Endothelial cell of umbilical vein (primary cell): ENCODE data around the gene DUSP16. TPM values are rescaled to one million over a fixed set of nuclear protein-coding genes. Genes with fewer than 3 reads are reported as not detected.

ENCODE experiments used
- BruUV-seq: library from RNA; stranded (reverse); fragments of 400-500 nt; replicated peaks from 2 replicates; lab custom pipeline; 2021; lab: Mats Ljungman, UMichigan
- CTCF ChIA-PET: fragments of 300-600, 350-600 bp; sonication (Branson Sonifier 250); formaldehyde crosslinking; loops from one replicate; lab custom pipeline; 2021; ENCODE audit warnings: antibody characterized with exemption, inconsistent platforms; lab: Charles Lee
- POLR2A ChIA-PET: fragments of 300-600, 350-600 bp; sonication (Branson Sonifier 250); formaldehyde crosslinking; loops from one replicate; lab custom pipeline; 2021; ENCODE audit warnings: antibody characterized with exemption, inconsistent platforms; lab: Charles Lee
- DNase-seq: peaks from one replicate; pipeline ENCODE4 v3.0.0-alpha.2; 2011; ENCODE audit warnings: low read depth, low spot score
- FAIRE-seq: peaks from 2 replicates; lab custom pipeline; 2011; peaks lifted over from hg19 to GRCh38; lab: Jason Lieb, UNC
- H2AFZ ChIP-seq: 2 replicates; pipeline ENCODE4 v1.6.0; 2012; ENCODE audit warnings: low read depth, low read length, control low read depth, inconsistent platforms
- H3K27ac ChIP-seq: 2 replicates; pipeline ENCODE4 v1.5.1; 2011; ENCODE audit warnings: low read depth, mild to moderate bottlenecking, control low read depth, low read length, moderate library complexity; ENCODE audit not compliant: insufficient read depth
- H3K27me3 ChIP-seq, 2 experiments: 2 replicates each; pipeline versions ENCODE4 v1.6.0 to v1.6.1; 2011; ENCODE audit warnings: low read length in 2 of 2, mixed read lengths in 1 of 2; ENCODE audit not compliant: control insufficient read depth in 2 of 2, insufficient read depth in 2 of 2
- H3K36me3 ChIP-seq, 2 experiments: 2 replicates in 1 of 2; 3 replicates in 1 of 2; pipeline ENCODE4 v1.5.1; 2011; ENCODE audit warnings: low read length in 2 of 2, mild to moderate bottlenecking in 1 of 2, moderate library complexity in 1 of 2; ENCODE audit not compliant: control insufficient read depth in 2 of 2, insufficient read depth in 2 of 2; ENCODE audit errors: extremely low read depth in 1 of 2
- H3K4me1 ChIP-seq: 3 replicates; pipeline ENCODE4 v1.5.1; 2011; ENCODE audit warnings: mild to moderate bottlenecking, low read length; ENCODE audit not compliant: control insufficient read depth, insufficient read depth; ENCODE audit errors: extremely low read depth
- H3K4me2 ChIP-seq: 2 replicates; pipeline ENCODE4 v1.6.1; 2011; ENCODE audit warnings: low read length, control low read depth, mixed read lengths; ENCODE audit not compliant: insufficient read depth
- H3K4me3 ChIP-seq, 3 experiments: fragments of 200-600 bp in 1 of 3; sonication (generic), shearing (Covaris generic) in 1 of 3; replicated peaks in 1 of 3; 2 replicates each; pipeline ENCODE4 v1.5.1; 2011 to 2016; ENCODE audit warnings: control low read depth in 3 of 3, low read length in 3 of 3, mild to moderate bottlenecking in 2 of 3, inconsistent platforms in 1 of 3, low read depth in 1 of 3, moderate library complexity in 1 of 3; ENCODE audit not compliant: insufficient read depth in 1 of 3
- H3K79me2 ChIP-seq: 2 replicates; pipeline ENCODE4 v1.6.0; 2012; ENCODE audit warnings: low read length, inconsistent platforms; ENCODE audit not compliant: control insufficient read depth, insufficient read depth
- H3K9ac ChIP-seq: replicated peaks from 2 replicates; pipeline ENCODE3; 2011; ENCODE audit warnings: low read length, control low read depth; ENCODE audit not compliant: insufficient read depth; ENCODE audit errors: extremely low read depth
- H3K9me1 ChIP-seq: replicated peaks from 3 replicates; pipeline ENCODE4 v1.6.0; 2011; ENCODE audit warnings: mild to moderate bottlenecking, low read length; ENCODE audit not compliant: control insufficient read depth, insufficient read depth; ENCODE audit errors: extremely low read depth
- H3K9me3 ChIP-seq: replicated peaks from 2 replicates; pipeline ENCODE4 v1.5.1; 2012; ENCODE audit warnings: low read length, inconsistent platforms; ENCODE audit not compliant: control insufficient read depth, insufficient read depth
- H4K20me1 ChIP-seq: replicated peaks from 2 replicates; pipeline ENCODE3; 2011; ENCODE audit warnings: mild to moderate bottlenecking, low read length; ENCODE audit not compliant: control insufficient read depth, insufficient read depth; ENCODE audit errors: extremely low read depth
- EZH2 ChIP-seq: IDR thresholded peaks from 2 replicates; pipeline ENCODE4 v1.6.1; 2012; ENCODE audit warnings: borderline replicate concordance, low read depth, mild to moderate bottlenecking, moderate library complexity, low read length, inconsistent platforms; ENCODE audit not compliant: severe bottlenecking
- FOS ChIP-seq: IDR thresholded peaks from 2 replicates; pipeline ENCODE4 v1.6.1; 2011; ENCODE audit warnings: mild to moderate bottlenecking, low read length, moderate library complexity, borderline replicate concordance; ENCODE audit not compliant: insufficient read depth
- GATA2 ChIP-seq: IDR thresholded peaks from 2 replicates; pipeline ENCODE4 v1.7.0; 2011; ENCODE audit warnings: low read depth, mild to moderate bottlenecking, moderate library complexity, mixed read lengths, low read length; ENCODE audit not compliant: insufficient read length, insufficient read depth
- JUN ChIP-seq: IDR thresholded peaks from 2 replicates; pipeline ENCODE4 v1.6.1; 2011; ENCODE audit warnings: borderline replicate concordance, low read depth; ENCODE audit not compliant: insufficient read length, insufficient read depth
- MYC ChIP-seq: IDR thresholded peaks from one replicate; pipeline ENCODE4 v1.6.1; 2011; ENCODE audit warnings: mild to moderate bottlenecking, low read depth, low read length
- POLR2A ChIP-seq: IDR thresholded peaks from 2 replicates; pipeline ENCODE4 v1.6.1; 2012; ENCODE audit warnings: low read depth, mild to moderate bottlenecking, control low read depth, low read length
- POLR2AphosphoS5 ChIP-seq: IDR thresholded peaks from 2 replicates; pipeline ENCODE4 v1.6.1; 2012; ENCODE audit warnings: low read depth, mild to moderate bottlenecking, control low read depth, low read length, moderate library complexity; ENCODE audit not compliant: insufficient read depth
- dilution Hi-C: fragments of 300-500 bp; cut with MboI; formaldehyde crosslinking; loops from one replicate; pipeline ENCODE4 v1.15.0; 2019; ENCODE audit warnings: low sequenced_read_pairs; ENCODE audit not compliant: extremely low pct_ligation_motif_present
- intact Hi-C: fragments of 100-400 bp; cut with micrococcal nuclease; formaldehyde crosslinking; loops from one replicate; pipeline ENCODE4 v1.10.0; 2022
- polyA plus RNA-seq, 4 experiments: library from polyadenylated mRNA; depleted of rRNA in 3 of 4; stranded (reverse) in 3 of 4; unstranded in 1 of 4; fragments of >200 nt; gene quantifications; 2 replicates each; pipeline versions ENCODE4 v1.2.1 to v1.2.3, GENCODE V29; 2011 to 2012; ENCODE audit warnings: missing spikeins in 1 of 4
- total RNA-seq: library from RNA; stranded (reverse); gene quantifications from 2 replicates; pipeline ENCODE4 v1.2.3, GENCODE V29; 2021
- TF ChIP-seq, protein P1 (sequence below): IDR thresholded peaks from 2 replicates; pipeline ENCODE4 v1.6.1; 2011; ENCODE audit not compliant: insufficient read depth, insufficient read length
- TF ChIP-seq, protein P2 (sequence below), 2 donors: IDR thresholded peaks; 1 replicate in 1 of 2; 2 replicates in 1 of 2; pipeline ENCODE4 v1.5.1; 2011; ENCODE audit warnings: low read length in 2 of 2, mild to moderate bottlenecking in 2 of 2, moderate library complexity in 2 of 2, control low read depth in 1 of 2, inconsistent platforms in 1 of 2, low read depth in 1 of 2; ENCODE audit not compliant: insufficient read depth in 1 of 2; ENCODE audit errors: extremely low read depth in 1 of 2

The DUSP16 gene
- total and polyA plus RNA-seq, 2 donors (not counting 3 experiments of a cell fraction or from before 2014, with no cell fraction given): 7.4 to 19.5 TPM

DNA sequence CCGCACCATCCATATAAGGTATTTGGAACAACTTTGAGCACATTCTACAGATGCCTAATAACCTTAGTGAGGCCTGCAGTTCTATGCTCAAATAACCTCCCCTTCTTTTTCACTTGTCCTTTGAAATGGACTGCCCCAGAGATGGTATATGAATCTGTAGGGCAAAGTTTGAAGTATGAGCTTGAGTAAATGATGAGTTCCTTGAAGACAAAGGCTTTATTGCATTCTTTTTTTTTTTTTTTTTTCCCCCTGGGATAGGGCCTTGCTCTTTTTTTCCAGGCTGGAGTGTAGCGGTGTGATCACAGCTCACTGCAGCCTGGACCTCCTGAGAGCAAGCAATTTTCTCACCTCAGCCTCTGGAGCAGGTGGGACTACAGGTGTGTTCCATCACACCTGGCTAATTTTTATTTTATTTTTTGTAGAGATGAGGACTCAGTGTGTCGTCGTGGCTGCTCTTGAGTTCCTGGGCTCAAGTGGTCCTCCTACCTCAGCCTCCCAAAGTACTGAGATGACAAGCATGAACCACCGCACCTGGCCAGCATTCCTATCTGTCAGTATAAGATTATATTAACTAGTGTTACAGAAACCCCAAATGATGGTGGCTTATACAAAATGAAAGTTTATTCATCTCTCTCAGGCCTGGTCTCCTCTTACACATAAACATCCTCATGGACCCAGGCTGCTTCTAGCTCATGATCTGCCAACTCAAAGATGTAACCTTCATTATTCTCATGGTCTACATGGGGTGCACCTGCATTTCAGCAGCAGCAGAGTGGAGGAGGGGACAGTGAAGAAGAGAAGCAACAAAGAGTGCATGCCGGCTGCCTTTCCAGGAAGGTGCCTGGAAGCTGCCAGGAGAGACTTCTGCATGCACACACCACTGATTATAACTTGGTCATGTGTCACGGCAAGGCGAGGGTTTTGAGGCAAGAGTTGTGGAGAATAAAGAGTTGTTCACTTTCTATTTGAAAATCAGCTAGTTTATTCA, 101.4 kb downstream of the DUSP16 start:
- H3K4me2 ChIP-seq: no peak overlapping the region
- H4K20me1 ChIP-seq: no peaks in the 10 kb centered on the region
- TF ChIP-seq MYC: no peak
- TF ChIP-seq, protein P1, sequence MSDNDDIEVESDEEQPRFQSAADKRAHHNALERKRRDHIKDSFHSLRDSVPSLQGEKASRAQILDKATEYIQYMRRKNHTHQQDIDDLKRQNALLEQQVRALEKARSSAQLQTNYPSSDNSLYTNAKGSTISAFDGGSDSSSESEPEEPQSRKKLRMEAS: no peak
- TF ChIP-seq, protein P2, sequence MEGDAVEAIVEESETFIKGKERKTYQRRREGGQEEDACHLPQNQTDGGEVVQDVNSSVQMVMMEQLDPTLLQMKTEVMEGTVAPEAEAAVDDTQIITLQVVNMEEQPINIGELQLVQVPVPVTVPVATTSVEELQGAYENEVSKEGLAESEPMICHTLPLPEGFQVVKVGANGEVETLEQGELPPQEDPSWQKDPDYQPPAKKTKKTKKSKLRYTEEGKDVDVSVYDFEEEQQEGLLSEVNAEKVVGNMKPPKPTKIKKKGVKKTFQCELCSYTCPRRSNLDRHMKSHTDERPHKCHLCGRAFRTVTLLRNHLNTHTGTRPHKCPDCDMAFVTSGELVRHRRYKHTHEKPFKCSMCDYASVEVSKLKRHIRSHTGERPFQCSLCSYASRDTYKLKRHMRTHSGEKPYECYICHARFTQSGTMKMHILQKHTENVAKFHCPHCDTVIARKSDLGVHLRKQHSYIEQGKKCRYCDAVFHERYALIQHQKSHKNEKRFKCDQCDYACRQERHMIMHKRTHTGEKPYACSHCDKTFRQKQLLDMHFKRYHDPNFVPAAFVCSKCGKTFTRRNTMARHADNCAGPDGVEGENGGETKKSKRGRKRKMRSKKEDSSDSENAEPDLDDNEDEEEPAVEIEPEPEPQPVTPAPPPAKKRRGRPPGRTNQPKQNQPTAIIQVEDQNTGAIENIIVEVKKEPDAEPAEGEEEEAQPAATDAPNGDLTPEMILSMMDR (IDR thresholded peaks at IDR 0.05; ENCODE audit: extremely low read depth in 1 of 2, insufficient read depth in 1 of 2, low read depth in 1 of 2, low read length in 2 of 2): no peak
- no peak for TF ChIP-seq POLR2A
- TF ChIP-seq GATA2: no peak
- no peak for TF ChIP-seq JUN
- TF ChIP-seq FOS: no peak
- no peak for TF ChIP-seq EZH2
- TF ChIP-seq POLR2AphosphoS5: no peak
- no TSS peak for BruUV-seq
- H3K4me3 ChIP-seq: no peak overlapping the region
- H3K4me1 ChIP-seq: peaks cover 6% of the 10 kb centered on the region
- H3K27me3 ChIP-seq: no peaks in the 10 kb centered on the region
- H3K9me3 ChIP-seq: no peaks in the 10 kb centered on the region
- H3K79me2 ChIP-seq: no peaks in the 10 kb centered on the region
- dilution Hi-C loops (no loop called here), intact Hi-C loops (no loop called here)
- H3K27ac ChIP-seq: no peak overlapping the region
- FAIRE-seq (no peak), DNase-seq (no peak)
- H3K9me1 ChIP-seq: no peaks in the 10 kb centered on the region
- POLR2A ChIA-PET: no interaction called here
- no peaks in the 10 kb centered on the region for H3K36me3 ChIP-seq
- no peak overlapping the region for H3K9ac ChIP-seq
- CTCF ChIA-PET: interaction anchor here (0.6 to 1.9 kb wide), 2 partner anchors 13 to 44 kb away, joined by 3 to 4 read pairs; no protein-coding TSS in a partner anchor
- no peak overlapping the region for H2AFZ ChIP-seq
